NCI-H1436 treated with DMSO at 0.1 percent for 48 hours (cell line): ENCODE data around the gene CCNL2.
"Not testable (repeated sequence)": the region's sequence is repeated elsewhere in the genome, so short reads cannot be mapped to it uniquely, and the experiment has no call there.

Experiments
- DNase-seq: peaks from one replicate; lab custom pipeline; 2025; lab: John Stamatoyannopoulos, UW

Gene CCNL2

GRCh38 chr1:1399872-1400575 is 889 bp upstream of the CCNL2 start:
- DNase-seq = no peak

GRCh38 chr1:1398677-1399186 is 403 bp downstream of the CCNL2 start:
- DNase-seq = no peak

GRCh38 chr1:1397839-1398523 is 1.2 kb downstream of the CCNL2 start:
- DNase-seq = no peak

GRCh38 chr1:1395166-1395565 is 4.0 kb downstream of the CCNL2 start:
- no peak for DNase-seq

- no peak for DNase-seq
Observed at GRCh38 chr1:1394116-1394515, 5.0 kb downstream of the CCNL2 start.

GRCh38 chr1:1393428-1393827 is 5.7 kb downstream of the CCNL2 start:
- no peak for DNase-seq

GRCh38 chr1:1393014-1393413 is 6.1 kb downstream of the CCNL2 start:
- DNase-seq = no peak

GRCh38 chr1:1391225-1391624 is 7.9 kb downstream of the CCNL2 start:
- no peak for DNase-seq

GRCh38 chr1:1390675-1391074 is 8.5 kb downstream of the CCNL2 start:
- DNase-seq = no peak

GRCh38 chr1:1388078-1388472 is 11.1 kb downstream of the CCNL2 start:
- no peak for DNase-seq

GRCh38 chr1:1387098-1388077 is 11.7 kb downstream of the CCNL2 start:
- no peak for DNase-seq

- DNase-seq = no peak
Observed at GRCh38 chr1:1385931-1386330, 13.2 kb downstream of the CCNL2 start.

- DNase-seq = not testable (repeated sequence)
Observed at GRCh38 chr1:1385339-1385738, 13.8 kb downstream of the CCNL2 start.

GRCh38 chr1:1381294-1381693 is 17.8 kb downstream of the CCNL2 start:
- DNase-seq = no peak

GRCh38 chr1:1380860-1381259 is 18.3 kb downstream of the CCNL2 start:
- DNase-seq = no peak

GRCh38 chr1:1377540-1378205 is 21.5 kb downstream of the CCNL2 start:
- no peak for DNase-seq

GRCh38 chr1:1376551-1377226 is 22.4 kb downstream of the CCNL2 start:
- no peak for DNase-seq

GRCh38 chr1:1374929-1375662 is 24.0 kb downstream of the CCNL2 start, which contains the start of gene AURKAIP1:
AURKAIP1 (minus strand) TSS chr1:1375207; CDS start chr1:1374756, 451 bp downstream.
- DNase-seq = peak; percentile 94

GRCh38 chr1:1374589-1374928 is 24.6 kb downstream of the CCNL2 start:
- DNase-seq = no peak

- DNase-seq = no peak
Observed at GRCh38 chr1:1373815-1374588, 25.1 kb downstream of the CCNL2 start.
